ENCODE measurements around the gene MROH2A.

- TF ChIP-seq CTCF (IDR thresholded peaks at IDR 0.05) (no peak), EP300 (IDR thresholded peaks at IDR 0.05) (no peak)
Observed at GRCh38 chr2:233844836-233845235, 66.7 kb downstream of the MROH2A start.

Measured in stomach (tissue), 4 donors.